OCI-LY7 (cell line): Measurements from ENCODE around the gene ZNF462. TPM values are rescaled to one million over a fixed set of nuclear protein-coding genes. Genes with fewer than 3 reads are reported as not detected.

Experiments used
- BruUV-seq: library from RNA; stranded (reverse); fragments of 400-500 nt; replicated peaks from 2 replicates; lab custom pipeline; 2021; lab: Mats Ljungman, UMichigan
- CTCF ChIA-PET: fragments of 300-600 bp; sonication (Branson Sonifier 250); formaldehyde crosslinking; loops from one replicate; lab custom pipeline; 2022; ENCODE audit warnings: antibody characterized with exemption; ENCODE audit not compliant: unreplicated experiment; lab: Charles Lee
- POLR2A ChIA-PET: fragments of 300-600 bp; sonication (Branson Sonifier 250); formaldehyde crosslinking; loops from one replicate; lab custom pipeline; 2022; ENCODE audit warnings: antibody characterized with exemption; lab: Charles Lee
- DNase-seq: peaks from one replicate; pipeline ENCODE4 v3.0.0-alpha.2; 2015; ENCODE audit warnings: low spot score
- H2AFZ ChIP-seq: fragments of 200-600 bp; sonication (generic), shearing (Covaris generic); 2 replicates; pipeline ENCODE4 v1.6.1; 2014; ENCODE audit warnings: mild to moderate bottlenecking, antibody characterized with exemption, low read length, moderate library complexity
- H3K27ac ChIP-seq: fragments of 200-600 bp; sonication (generic); 2 replicates; pipeline ENCODE4 v1.5.1; 2014; ENCODE audit warnings: mixed run types, low read depth, mild to moderate bottlenecking, moderate library complexity, low read length, inconsistent platforms; ENCODE audit not compliant: poor library complexity, severe bottlenecking
- H3K36me3 ChIP-seq: fragments of 200-600 bp; sonication (generic); 2 replicates; pipeline ENCODE4 v1.6.1; 2014; ENCODE audit warnings: mild to moderate bottlenecking, antibody characterized with exemption, low read length, moderate library complexity, mixed read lengths; ENCODE audit not compliant: insufficient read depth
- H3K4me1 ChIP-seq: fragments of 200-600 bp; sonication (generic); 2 replicates; pipeline ENCODE4 v1.5.1; 2014; ENCODE audit warnings: mild to moderate bottlenecking, low read length; ENCODE audit not compliant: insufficient read depth, poor library complexity, severe bottlenecking
- H3K4me2 ChIP-seq: fragments of 200-600 bp; sonication (generic); 2 replicates; pipeline ENCODE4 v1.6.1; 2014; ENCODE audit warnings: mild to moderate bottlenecking, low read length
- H3K4me3 ChIP-seq: fragments of 200-600 bp; sonication (generic); 2 replicates; pipeline ENCODE4 v1.5.1; 2014; ENCODE audit warnings: mild to moderate bottlenecking, low read depth, low read length; ENCODE audit not compliant: poor library complexity, severe bottlenecking
- H3K79me2 ChIP-seq: fragments of 200-600 bp; sonication (generic); 2 replicates; pipeline ENCODE4 v1.6.1; 2016; ENCODE audit warnings: low read depth, mild to moderate bottlenecking, low read length, moderate library complexity, mixed read lengths; ENCODE audit not compliant: insufficient read depth
- H3K9me2 ChIP-seq: fragments of 200-600 bp; sonication (generic); 2 replicates; pipeline ENCODE4 v1.6.1; 2016; ENCODE audit warnings: mild to moderate bottlenecking, low read length, mixed read lengths; ENCODE audit not compliant: insufficient read depth
- H3K9me3 ChIP-seq: fragments of 200-600 bp; sonication (generic); 2 replicates; pipeline ENCODE4 v1.6.1; 2014; ENCODE audit warnings: mild to moderate bottlenecking, mixed run types, low read length, mixed read lengths
- H4K20me1 ChIP-seq: fragments of 200-600 bp; sonication (generic); 2 replicates; pipeline ENCODE4 v1.6.1; 2014; ENCODE audit warnings: mild to moderate bottlenecking, antibody characterized with exemption, low read length, moderate library complexity, mixed read lengths; ENCODE audit not compliant: insufficient read depth
- EZH2phosphoT487 ChIP-seq: fragments of 200-600 bp; sonication (generic); IDR thresholded peaks from 2 replicates; pipeline ENCODE4 v1.6.1; 2018; ENCODE audit warnings: low read depth, borderline replicate concordance, mild to moderate bottlenecking, mixed run types, antibody characterized with exemption, low read length, moderate library complexity, mixed read lengths
- intact Hi-C: fragments of 100-400 bp; cut with micrococcal nuclease; formaldehyde crosslinking; loops from one replicate; pipeline ENCODE4 v1.10.0; 2022; ENCODE audit not compliant: unreplicated experiment
- total RNA-seq, 2 experiments: library from RNA; depleted of rRNA in 1 of 2; stranded (reverse); fragments of >200 nt in 1 of 2; shearing (Covaris generic) in 1 of 2; gene quantifications; 2 replicates each; pipeline ENCODE4 v1.2.3, GENCODE V29; 2014 to 2022
- TF ChIP-seq, protein P1 (sequence below): fragments of 200-600 bp; sonication (generic); conservative IDR thresholded peaks from 2 replicates; pipeline ENCODE4 v1.5.1; 2014; ENCODE audit warnings: mild to moderate bottlenecking, antibody characterized with exemption, low read length, moderate library complexity, mixed read lengths

The ZNF462 gene
- total RNA-seq, 2 experiments from 2014 or later: 0.88 to 1.1 TPM

- Histone ChIP-seq H3K27ac (no peak overlapping the region), H3K4me1 (no peaks in the 10 kb centered on the region), H3K36me3 (no peaks in the 10 kb centered on the region), H4K20me1 (no peaks in the 10 kb centered on the region), H3K9me3 (no peaks in the 10 kb centered on the region), H3K9me2 (0 out of 2 replicates have a peak, but pooled peaks cover 4% of the 10 kb centered on the region), H3K4me2 (no peak overlapping the region), H3K4me3 (no peak overlapping the region), H3K79me2 (no peaks in the 10 kb centered on the region), H2AFZ (no peak overlapping the region)
- BruUV-seq: no TSS peak
- intact Hi-C loops: no loop called here
- ChIA-PET CTCF (no interaction called here), POLR2A (no interaction called here)
- DNase-seq: no peak
- TF ChIP-seq EZH2phosphoT487: no peak
- TF ChIP-seq, protein P1, sequence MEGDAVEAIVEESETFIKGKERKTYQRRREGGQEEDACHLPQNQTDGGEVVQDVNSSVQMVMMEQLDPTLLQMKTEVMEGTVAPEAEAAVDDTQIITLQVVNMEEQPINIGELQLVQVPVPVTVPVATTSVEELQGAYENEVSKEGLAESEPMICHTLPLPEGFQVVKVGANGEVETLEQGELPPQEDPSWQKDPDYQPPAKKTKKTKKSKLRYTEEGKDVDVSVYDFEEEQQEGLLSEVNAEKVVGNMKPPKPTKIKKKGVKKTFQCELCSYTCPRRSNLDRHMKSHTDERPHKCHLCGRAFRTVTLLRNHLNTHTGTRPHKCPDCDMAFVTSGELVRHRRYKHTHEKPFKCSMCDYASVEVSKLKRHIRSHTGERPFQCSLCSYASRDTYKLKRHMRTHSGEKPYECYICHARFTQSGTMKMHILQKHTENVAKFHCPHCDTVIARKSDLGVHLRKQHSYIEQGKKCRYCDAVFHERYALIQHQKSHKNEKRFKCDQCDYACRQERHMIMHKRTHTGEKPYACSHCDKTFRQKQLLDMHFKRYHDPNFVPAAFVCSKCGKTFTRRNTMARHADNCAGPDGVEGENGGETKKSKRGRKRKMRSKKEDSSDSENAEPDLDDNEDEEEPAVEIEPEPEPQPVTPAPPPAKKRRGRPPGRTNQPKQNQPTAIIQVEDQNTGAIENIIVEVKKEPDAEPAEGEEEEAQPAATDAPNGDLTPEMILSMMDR: no peak
These were observed 2.0 kb upstream of the ZNF462 start for GRCh38 chr9:106860721-106861639.

DNA sequence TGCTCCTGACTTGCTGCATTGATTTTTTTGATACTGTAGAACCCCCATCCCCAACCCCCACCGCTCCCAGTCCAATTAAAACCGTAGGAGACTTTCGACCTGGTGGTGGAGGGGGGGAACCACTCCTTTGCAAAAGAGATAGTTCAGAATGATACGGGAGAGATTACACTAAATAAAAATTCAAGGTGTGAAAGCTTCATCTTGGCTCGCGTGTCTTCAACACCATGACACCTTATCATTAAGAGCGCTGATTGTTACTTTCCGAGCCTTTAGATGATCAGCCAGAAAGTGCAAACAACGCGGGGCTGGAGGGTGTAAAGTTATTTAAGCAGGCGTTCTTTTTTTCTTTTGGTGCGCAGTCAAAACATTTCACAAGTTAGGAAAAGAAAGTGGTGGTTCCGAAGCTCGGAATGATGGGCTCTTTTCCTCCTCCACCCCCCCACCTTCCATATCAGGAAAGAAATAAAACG lies 1.3 kb upstream of the ZNF462 start:
- H3K4me2 ChIP-seq: no peak overlapping the region
- H3K79me2 ChIP-seq: no peaks in the 10 kb centered on the region
- no peaks in the 10 kb centered on the region for H3K9me3 ChIP-seq
- H2AFZ ChIP-seq: no peak overlapping the region
- 0 out of 2 replicates have a peak, but pooled peaks cover 4% of the 10 kb centered on the region for H3K9me2 ChIP-seq
- no TSS peak for BruUV-seq
- H3K27ac ChIP-seq: no peak overlapping the region
- ChIA-PET POLR2A (no interaction called here), CTCF (no interaction called here)
- no peaks in the 10 kb centered on the region for H4K20me1 ChIP-seq
- H3K4me3 ChIP-seq: no peak overlapping the region
- DNase-seq: no peak
- H3K36me3 ChIP-seq: no peaks in the 10 kb centered on the region
- H3K4me1 ChIP-seq: no peaks in the 10 kb centered on the region
- TF ChIP-seq EZH2phosphoT487: no peak
- TF ChIP-seq, protein P1: no peak
- intact Hi-C loops: no loop called here
